HG03521 (cell line): ENCODE measurements around the gene C7orf57.

Source experiments
- ATAC-seq: cut with Tn5 transposase; IDR thresholded peaks from one replicate; pipeline ENCODE4 v1.9.1; 2021; ENCODE audit warnings: mild to moderate bottlenecking, moderate library complexity; ENCODE audit not compliant: unreplicated experiment

C7orf57 gene

GRCh38 chr7:48083114-48083830 is 47.9 kb downstream of the C7orf57 start:
- no peak for ATAC-seq

- ATAC-seq, result peak; percentile 53
These were observed 49.5 kb downstream of the C7orf57 start for GRCh38 chr7:48084727-48085432.

- no peak for ATAC-seq
These were observed 50.1 kb downstream of the C7orf57 start for GRCh38 chr7:48085433-48085791.

GRCh38 chr7:48085942-48086341 is 50.6 kb downstream of the C7orf57 start:
- no peak for ATAC-seq

- ATAC-seq, result peak; percentile 14
These were observed 52.0 kb downstream of the C7orf57 start for GRCh38 chr7:48087349-48087748.

GRCh38 chr7:48088559-48089045 is 53.3 kb downstream of the C7orf57 start:
- peak; percentile 45 for ATAC-seq

GRCh38 chr7:48089046-48090003 is 54.0 kb downstream of the C7orf57 start, which contains the start of gene UPP1:
Gene UPP1 (plus strand): TSS chr7:48089265. CDS start chr7:48094784, 5,519 bp downstream.
- ATAC-seq, result peak; percentile 52

- ATAC-seq, result no peak
These were observed 54.9 kb downstream of the C7orf57 start for GRCh38 chr7:48090095-48090805.

GRCh38 chr7:48091506-48092433 is 56.4 kb downstream of the C7orf57 start:
- no peak for ATAC-seq

- no peak for ATAC-seq
These were observed 59.5 kb downstream of the C7orf57 start for GRCh38 chr7:48094861-48095293.

GRCh38 chr7:48096273-48096672 is 60.9 kb downstream of the C7orf57 start:
- no peak for ATAC-seq

GRCh38 chr7:48097521-48098231 is 62.3 kb downstream of the C7orf57 start:
- no peak for ATAC-seq

GRCh38 chr7:48098846-48099245 is 63.5 kb downstream of the C7orf57 start:
- ATAC-seq, result no peak

GRCh38 chr7:48099781-48100180 is 64.4 kb downstream of the C7orf57 start:
- ATAC-seq, result no peak

GRCh38 chr7:48101352-48101751 is 66.0 kb downstream of the C7orf57 start:
- ATAC-seq, result no peak

- ATAC-seq, result no peak
These were observed 66.6 kb downstream of the C7orf57 start for GRCh38 chr7:48101968-48102367.

- no peak for ATAC-seq
These were observed 67.2 kb downstream of the C7orf57 start for GRCh38 chr7:48102530-48102929.

GRCh38 chr7:48105045-48105444 is 69.7 kb downstream of the C7orf57 start:
- ATAC-seq, result no peak
